Measurements from ENCODE around the gene RAB3GAP1. TPM values are rescaled to one million over a fixed set of nuclear protein-coding genes. Genes with fewer than 3 reads are reported as not detected.

RAB3GAP1 gene
- total RNA-seq, 1 experiment from 2014 or later: 63.4 TPM

DNA sequence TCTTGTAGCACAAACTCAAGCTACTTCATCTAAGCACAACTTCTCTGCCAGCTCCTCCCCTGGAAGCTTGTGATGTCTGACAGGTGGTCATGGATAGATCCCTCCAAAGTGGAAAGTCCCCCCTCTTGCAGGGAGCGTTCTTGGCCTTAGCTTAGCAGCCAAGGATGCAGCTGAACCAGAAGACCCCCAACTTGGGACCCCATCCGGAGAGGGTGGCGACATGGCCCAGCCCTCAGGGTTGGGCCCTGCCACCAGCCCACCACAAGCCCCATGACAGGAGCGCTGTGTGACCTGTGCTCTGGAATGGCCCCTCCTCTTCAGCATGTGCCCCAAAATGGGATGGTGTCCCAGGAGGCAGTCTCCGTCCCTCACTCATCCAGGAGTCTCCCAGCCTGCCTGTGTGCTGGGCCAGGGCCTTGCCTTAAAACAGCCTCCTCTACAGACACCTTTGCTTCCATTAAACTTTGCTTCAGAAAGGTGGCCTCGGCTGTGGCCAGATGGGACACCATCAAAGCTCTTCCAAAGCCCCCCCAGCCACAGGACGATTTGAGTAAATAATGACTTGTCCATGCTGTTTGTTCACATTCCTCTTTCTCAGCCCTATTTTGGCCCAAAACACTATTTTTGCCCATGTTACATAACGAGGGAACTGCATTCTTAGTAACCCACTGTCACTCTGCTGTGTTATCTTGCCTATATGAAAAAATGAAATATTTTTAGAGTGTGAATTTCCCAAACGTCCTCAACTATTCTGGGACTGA, 122.1 kb downstream of the RAB3GAP1 start:
- Mint-ChIP-seq H3K27me3 (ENCODE audit: insufficient read depth, unreplicated experiment) (no peaks in the 10 kb centered on the region), H3K9me3 (ENCODE audit: unreplicated experiment) (peaks cover 7% of the 10 kb centered on the region), H3K4me1 (ENCODE audit: insufficient read depth, unreplicated experiment) (no peaks in the 10 kb centered on the region), H3K27ac (ENCODE audit: low read depth, unreplicated experiment) (no peak overlapping the region), H3K36me3 (ENCODE audit: insufficient read depth, unreplicated experiment) (peaks cover 76% of the 10 kb centered on the region), H3K4me3 (ENCODE audit: unreplicated experiment) (no peak overlapping the region)
- no TSS peak for BruUV-seq (replicated peaks)
- no peak for TF ChIP-seq CTCF (IDR thresholded peaks at IDR 0.05; ENCODE audit: unreplicated experiment)
- intact Hi-C loops (cut with micrococcal nuclease): no loop called here
- CTCF ChIA-PET: no interaction called here
- DNase-seq (ENCODE audit: unreplicated experiment): no peak
- POLR2A ChIA-PET: no interaction called here

GRCh38 chr2:135174810-135175093, 122.7 kb downstream of the RAB3GAP1 start:
- POLR2A ChIA-PET: no interaction called here
- CTCF ChIA-PET: no interaction called here
- no peak overlapping the region for H3K4me3 Mint-ChIP-seq (ENCODE audit: unreplicated experiment)
- BruUV-seq (replicated peaks): no TSS peak
- no peaks in the 10 kb centered on the region for H3K27me3 Mint-ChIP-seq (ENCODE audit: insufficient read depth, unreplicated experiment)
- no peak for DNase-seq (ENCODE audit: unreplicated experiment)
- H3K4me1 Mint-ChIP-seq (ENCODE audit: insufficient read depth, unreplicated experiment): no peaks in the 10 kb centered on the region
- TF ChIP-seq CTCF (IDR thresholded peaks at IDR 0.05; ENCODE audit: unreplicated experiment): no peak
- intact Hi-C loops (cut with micrococcal nuclease): no loop called here
- H3K9me3 Mint-ChIP-seq (ENCODE audit: unreplicated experiment): peaks cover 7% of the 10 kb centered on the region
- H3K36me3 Mint-ChIP-seq (ENCODE audit: insufficient read depth, unreplicated experiment): peaks cover 71% of the 10 kb centered on the region
- no peak overlapping the region for H3K27ac Mint-ChIP-seq (ENCODE audit: low read depth, unreplicated experiment)

DNA sequence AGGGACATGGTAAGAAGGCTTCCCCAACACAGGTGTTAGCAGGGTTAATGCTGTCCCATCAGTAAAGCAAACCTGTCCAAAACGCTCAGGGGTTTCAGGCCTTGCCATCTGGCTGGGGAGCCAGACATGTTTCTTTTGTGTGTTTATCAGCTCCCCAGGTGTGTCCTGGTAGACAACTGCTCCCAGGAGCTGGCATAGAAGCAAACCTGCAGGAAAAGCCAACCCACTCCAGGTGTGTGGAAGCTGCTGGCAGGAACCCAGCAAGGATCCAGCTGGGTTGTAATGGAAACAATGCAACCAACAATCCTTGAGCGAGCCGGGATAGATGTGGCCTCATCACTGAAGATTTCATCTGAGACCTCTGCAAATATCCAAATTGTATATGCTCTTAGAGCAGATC, 123.1 kb downstream of the RAB3GAP1 start:
- CTCF ChIA-PET: no interaction called here
- intact Hi-C loops (cut with micrococcal nuclease): no loop called here

GRCh38 chr2:135179689-135180088, 127.6 kb downstream of the RAB3GAP1 start:
- Mint-ChIP-seq H3K27me3 (ENCODE audit: insufficient read depth, unreplicated experiment) (no peaks in the 10 kb centered on the region), H3K9me3 (ENCODE audit: unreplicated experiment) (peaks cover 7% of the 10 kb centered on the region), H3K4me1 (ENCODE audit: insufficient read depth, unreplicated experiment) (no peaks in the 10 kb centered on the region), H3K36me3 (ENCODE audit: insufficient read depth, unreplicated experiment) (peaks cover 45% of the 10 kb centered on the region), H3K4me3 (ENCODE audit: unreplicated experiment) (no peak overlapping the region), H3K27ac (ENCODE audit: low read depth, unreplicated experiment) (no peak overlapping the region)
- intact Hi-C loops (cut with micrococcal nuclease): no loop called here
- ChIA-PET CTCF (no interaction called here), POLR2A (no interaction called here)
- no peak for TF ChIP-seq CTCF (IDR thresholded peaks at IDR 0.05; ENCODE audit: unreplicated experiment)
- BruUV-seq (replicated peaks): no TSS peak
- DNase-seq (ENCODE audit: unreplicated experiment): no peak

More for the DNA sequence above, 123.1 kb downstream of the RAB3GAP1 start:
- Mint-ChIP-seq H3K36me3 (ENCODE audit: insufficient read depth, unreplicated experiment) (peaks cover 68% of the 10 kb centered on the region), H3K4me1 (ENCODE audit: insufficient read depth, unreplicated experiment) (no peaks in the 10 kb centered on the region), H3K9me3 (ENCODE audit: unreplicated experiment) (peaks cover 7% of the 10 kb centered on the region), H3K27me3 (ENCODE audit: insufficient read depth, unreplicated experiment) (no peaks in the 10 kb centered on the region), H3K27ac (ENCODE audit: low read depth, unreplicated experiment) (no peak overlapping the region), H3K4me3 (ENCODE audit: unreplicated experiment) (no peak overlapping the region)
- no peak for DNase-seq (ENCODE audit: unreplicated experiment)
- TF ChIP-seq CTCF (IDR thresholded peaks at IDR 0.05; ENCODE audit: unreplicated experiment): no peak
- BruUV-seq (replicated peaks): no TSS peak
- POLR2A ChIA-PET: no interaction called here
